Erythroblast (primary cell): ENCODE data around the gene TMUB1.

Source experiments
- GATA1 ChIP-seq: IDR thresholded peaks from 2 replicates; pipeline ENCODE4 v1.6.1; 2011; ENCODE audit warnings: low read depth, mild to moderate bottlenecking, control low read depth, low read length, moderate library complexity
- POLR2A ChIP-seq: IDR thresholded peaks from 2 replicates; pipeline ENCODE4 v1.6.1; 2011; ENCODE audit warnings: mild to moderate bottlenecking, low read length

- TF ChIP-seq POLR2A (no peak), GATA1 (no peak)
These were observed 7.3 kb downstream of the TMUB1 start for GRCh38 chr7:151075978-151076426.
